H9 (cell line): ENCODE measurements around the gene SIRT6. TPM values are rescaled to one million over a fixed set of nuclear protein-coding genes. Genes with fewer than 3 reads are reported as not detected.

Source experiments
- DNase-seq: peaks from one replicate; pipeline ENCODE4 v3.0.0-alpha.2; 2017
- H2AFZ ChIP-seq: one replicate; pipeline ENCODE4 v1.6.1; 2013; ENCODE audit warnings: mild to moderate bottlenecking, low read length, control low read depth, moderate library complexity
- H2AK5ac ChIP-seq: 2 replicates; pipeline ENCODE4 v1.6.1; 2013; ENCODE audit warnings: low read length, control low read depth, mixed read lengths; ENCODE audit not compliant: insufficient read length
- H2BK120ac ChIP-seq: one replicate; pipeline ENCODE4 v1.6.1; 2013; ENCODE audit warnings: low read depth, mild to moderate bottlenecking, low read length, control low read depth, inconsistent platforms; ENCODE audit not compliant: poor library complexity, severe bottlenecking
- H2BK12ac ChIP-seq: 2 replicates; pipeline ENCODE4 v1.6.1; 2013; ENCODE audit warnings: low read length, control low read depth, mixed read lengths, low read depth; ENCODE audit not compliant: insufficient read length
- H2BK15ac ChIP-seq: 2 replicates; pipeline ENCODE4 v1.6.1; 2013; ENCODE audit warnings: low read depth, low read length, control low read depth
- H2BK20ac ChIP-seq: one replicate; pipeline ENCODE4 v1.6.1; 2013; ENCODE audit warnings: low read depth, mild to moderate bottlenecking, low read length, control low read depth, inconsistent platforms; ENCODE audit not compliant: poor library complexity, severe bottlenecking
- H2BK5ac ChIP-seq: 2 replicates; pipeline ENCODE4 v1.6.1; 2013; ENCODE audit warnings: low read length, control low read depth, mixed read lengths; ENCODE audit not compliant: insufficient read length
- H3K14ac ChIP-seq: 2 replicates; pipeline ENCODE4 v1.6.1; 2013; ENCODE audit warnings: low read length, control low read depth; ENCODE audit not compliant: insufficient read depth
- H3K18ac ChIP-seq: 2 replicates; pipeline ENCODE4 v1.6.1; 2013; ENCODE audit warnings: low read depth, mild to moderate bottlenecking, mixed read lengths, low read length, control low read depth; ENCODE audit not compliant: insufficient read length
- H3K23ac ChIP-seq: 2 replicates; pipeline ENCODE4 v1.6.1; 2013; ENCODE audit warnings: low read length, control low read depth, mixed read lengths, low read depth; ENCODE audit not compliant: insufficient read length
- H3K23me2 ChIP-seq: 2 replicates; pipeline ENCODE4 v1.6.1; 2013; ENCODE audit warnings: low read depth, mild to moderate bottlenecking, mixed read lengths, low read length, control low read depth; ENCODE audit not compliant: insufficient read length, poor library complexity, severe bottlenecking
- H3K27ac ChIP-seq: 2 replicates; pipeline ENCODE4 v1.5.1; 2013; ENCODE audit warnings: low read length, control low read depth, mixed read lengths, low read depth; ENCODE audit not compliant: insufficient read length
- H3K27me3 ChIP-seq: 2 replicates; pipeline ENCODE4 v1.6.1; 2013; ENCODE audit warnings: low read length, control low read depth, inconsistent platforms; ENCODE audit not compliant: insufficient read depth
- H3K4ac ChIP-seq: 2 replicates; pipeline ENCODE4 v1.6.1; 2013; ENCODE audit warnings: low read depth, mild to moderate bottlenecking, control low read depth, inconsistent platforms, low read length, moderate library complexity
- H3K4me1 ChIP-seq: 2 replicates; pipeline ENCODE4 v1.6.1; 2013; ENCODE audit warnings: low read length, control low read depth, inconsistent platforms; ENCODE audit not compliant: insufficient read depth
- H3K4me2 ChIP-seq: 2 replicates; pipeline ENCODE4 v1.6.1; 2013; ENCODE audit warnings: low read length, control low read depth, mixed read lengths; ENCODE audit not compliant: insufficient read length, insufficient read depth
- H3K56ac ChIP-seq: 2 replicates; pipeline ENCODE4 v1.6.1; 2013; ENCODE audit warnings: low read depth, mild to moderate bottlenecking, mixed read lengths, low read length, control low read depth; ENCODE audit not compliant: insufficient read length
- H3K79me1 ChIP-seq: 2 replicates; pipeline ENCODE4 v1.6.1; 2013; ENCODE audit warnings: low read depth, mild to moderate bottlenecking, moderate library complexity, low read length, control low read depth, inconsistent platforms; ENCODE audit not compliant: insufficient read depth, poor library complexity, severe bottlenecking
- H3K79me2 ChIP-seq: 2 replicates; pipeline ENCODE4 v1.6.1; 2013; ENCODE audit warnings: low read length, control low read depth, inconsistent platforms; ENCODE audit not compliant: insufficient read depth
- H3K9ac ChIP-seq: 2 replicates; pipeline ENCODE4 v1.6.1; 2013; ENCODE audit warnings: low read length, control low read depth, mixed read lengths; ENCODE audit not compliant: insufficient read length; ENCODE audit errors: extremely low read depth
- H3K9me3 ChIP-seq: one replicate; pipeline ENCODE4 v1.6.1; 2013; ENCODE audit warnings: low read depth, low read length, inconsistent platforms; ENCODE audit not compliant: control insufficient read depth
- H3T11ph ChIP-seq: one replicate; pipeline ENCODE4 v1.6.1; 2013; ENCODE audit warnings: mild to moderate bottlenecking, low read length, control low read depth, inconsistent platforms
- H4K20me1 ChIP-seq: one replicate; pipeline ENCODE4 v1.6.1; 2013; ENCODE audit not compliant: control insufficient read depth, insufficient read length, insufficient read depth
- H4K5ac ChIP-seq: 2 replicates; pipeline ENCODE4 v1.6.1; 2013; ENCODE audit warnings: low read depth, mild to moderate bottlenecking, mixed read lengths, low read length, control low read depth; ENCODE audit not compliant: insufficient read length
- H4K8ac ChIP-seq: replicated peaks from 2 replicates; pipeline ENCODE4 v1.6.1; 2013; ENCODE audit warnings: low read length, control low read depth, mixed read lengths, low read depth; ENCODE audit not compliant: insufficient read length
- H4K91ac ChIP-seq: 2 replicates; pipeline ENCODE4 v1.6.1; 2013; ENCODE audit warnings: low read depth, mild to moderate bottlenecking, moderate library complexity, mixed read lengths, low read length, control low read depth; ENCODE audit not compliant: insufficient read length
- H3K27ac Mint-ChIP-seq, 3 experiments: 2 replicates in 2 of 3; 3 replicates in 1 of 3; pipeline ENCODE4 v1.8.0; 2020 to 2021; ENCODE audit warnings: mixed read lengths in 3 of 3, mild to moderate bottlenecking in 1 of 3, moderate library complexity in 1 of 3
- H3K27me3 Mint-ChIP-seq: 2 replicates; pipeline ENCODE4 v1.8.0; 2021; ENCODE audit warnings: low read depth, mild to moderate bottlenecking, moderate library complexity, mixed read lengths
- H3K36me3 Mint-ChIP-seq, 3 experiments: 2 replicates in 2 of 3; 3 replicates in 1 of 3; pipeline ENCODE4 v1.8.0; 2020 to 2021; ENCODE audit warnings: low read depth in 3 of 3, mixed read lengths in 3 of 3; ENCODE audit not compliant: insufficient read depth in 1 of 3
- H3K4me1 Mint-ChIP-seq, 2 experiments: 2 replicates each; pipeline ENCODE4 v1.8.0; 2020; ENCODE audit warnings: mixed read lengths in 2 of 2
- H3K4me3 Mint-ChIP-seq, 2 experiments: 2 replicates in 1 of 2; 3 replicates in 1 of 2; pipeline ENCODE4 v1.8.0; 2020 to 2021; ENCODE audit warnings: mild to moderate bottlenecking in 2 of 2, mixed read lengths in 2 of 2, moderate library complexity in 1 of 2
- H3K9me3 Mint-ChIP-seq, 2 experiments: 2 replicates in 1 of 2; 3 replicates in 1 of 2; pipeline ENCODE4 v1.8.0; 2020; ENCODE audit warnings: mild to moderate bottlenecking in 2 of 2, mixed read lengths in 2 of 2, moderate library complexity in 1 of 2
- CTCF ChIP-seq: fragments of 200-600 bp; sonication (generic); conservative IDR thresholded peaks from 3 replicates; pipeline ENCODE4 v1.8.0; 2021; ENCODE audit warnings: antibody characterized with exemption, mild to moderate bottlenecking
- WGBS: extraction: QIAGEN DNeasy Blood & Tissue Kit; methylation state at CpG from one replicate; pipeline ENCODE4 v1.1.7; 2013; ENCODE audit warnings: missing lambda C conversion rate, low lambda C conversion rate, mixed read lengths; ENCODE audit not compliant: insufficient read length; ENCODE audit errors: extremely low coverage; 5-methylcytosine and 5-hydroxymethylcytosine counted together
- total RNA-seq: library from RNA; stranded (reverse); gene quantifications from 2 replicates; pipeline ENCODE4 v1.2.1, GENCODE V29; 2021

The SIRT6 gene
- total RNA-seq, 1 experiment from 2014 or later: 24.9 TPM

GRCh38 chr19:4164262-4164661 is 18.1 kb downstream of the SIRT6 start:
- no peaks in the 10 kb centered on the region for H3K4me1 ChIP-seq
- no peak overlapping the region for H3K18ac ChIP-seq
- no peak overlapping the region for H3K4me3 Mint-ChIP-seq
- no peak overlapping the region for H4K5ac ChIP-seq
- H3K9me3 ChIP-seq: no peaks in the 10 kb centered on the region
- no peaks in the 10 kb centered on the region for H3K23me2 ChIP-seq
- no CpG with 5 or more reads among the region's 11 CpGs for WGBS
- no peak overlapping the region; a peak in 1 of 7 replicates for H3K27ac Mint-ChIP-seq
- DNase-seq: no peak
- no peak overlapping the region for H2BK5ac ChIP-seq
- no peak overlapping the region for H2AFZ ChIP-seq
- no peak overlapping the region for H4K8ac ChIP-seq
- no peaks in the 10 kb centered on the region for H3K36me3 Mint-ChIP-seq
- H4K20me1 ChIP-seq: no peaks in the 10 kb centered on the region
- H3T11ph ChIP-seq: no peak overlapping the region
- H3K9me3 Mint-ChIP-seq: no peaks in the 10 kb centered on the region
- no peaks in the 10 kb centered on the region for H3K79me1 ChIP-seq
- no peak for TF ChIP-seq CTCF
- peaks cover 63% of the 10 kb centered on the region for H3K27me3 Mint-ChIP-seq
- no peak overlapping the region for H3K14ac ChIP-seq
- no peaks in the 10 kb centered on the region for H3K27me3 ChIP-seq
- H2AK5ac ChIP-seq: no peak overlapping the region
- no peak overlapping the region for H2BK15ac ChIP-seq
- no peak overlapping the region for H3K56ac ChIP-seq
- H2BK20ac ChIP-seq: no peak overlapping the region
- no peaks in the 10 kb centered on the region for H3K79me2 ChIP-seq
- no peak overlapping the region for H3K9ac ChIP-seq
- no peak overlapping the region for H2BK12ac ChIP-seq
- H3K4me2 ChIP-seq: no peak overlapping the region
- H2BK120ac ChIP-seq: no peak overlapping the region
- H3K4me1 Mint-ChIP-seq: peaks cover 0 to 4% of the 10 kb centered on the region in 2 experiments; a peak in 1 of 4 replicates
- no peak overlapping the region for H3K23ac ChIP-seq
- no peak overlapping the region for H3K4ac ChIP-seq
- H3K27ac ChIP-seq: no peak overlapping the region
- H4K91ac ChIP-seq: no peak overlapping the region
